Tongue (tissue), 2 donors: ENCODE measurements around the gene MYT1. TPM values are rescaled to one million over a fixed set of nuclear protein-coding genes. Genes with fewer than 3 reads are reported as not detected.

Source experiments
- DNase-seq: peaks from one replicate; pipeline ENCODE4 v3.0.0-alpha.2; 2015
- total RNA-seq: library from RNA; depleted of rRNA; stranded (reverse); fragments of >200 nt; gene quantifications from one replicate; pipeline ENCODE4 v1.2.3, GENCODE V29; 2014

Gene MYT1
- total RNA-seq, 1 donor from 2014 or later: 0.31 TPM

- DNase-seq: no peak
Observed at GRCh38 chr20:64193058-64193457, 28.8 kb downstream of the MYT1 start.

GRCh38 chr20:64194269-64194668 lies 30.0 kb downstream of the MYT1 start:
- no peak for DNase-seq

GRCh38 chr20:64196309-64196708 lies 32.1 kb downstream of the MYT1 start:
- no peak for DNase-seq

- DNase-seq: no peak
Observed at GRCh38 chr20:64196847-64197306, 32.6 kb downstream of the MYT1 start.

GRCh38 chr20:64198347-64198746 lies 34.1 kb downstream of the MYT1 start:
- DNase-seq: no peak

- no peak for DNase-seq
Observed at GRCh38 chr20:64199395-64199794, 35.1 kb downstream of the MYT1 start.

- no peak for DNase-seq
Observed at GRCh38 chr20:64200740-64201139, 36.5 kb downstream of the MYT1 start.

GRCh38 chr20:64201653-64202052 lies 37.4 kb downstream of the MYT1 start:
- no peak for DNase-seq

- DNase-seq: peak; percentile 26
Observed at GRCh38 chr20:64203037-64203777, 39.0 kb downstream of the MYT1 start.

- peak; percentile 26 for DNase-seq
Observed at GRCh38 chr20:64205611-64206026, 41.4 kb downstream of the MYT1 start.

GRCh38 chr20:64206614-64207013 lies 42.4 kb downstream of the MYT1 start:
- no peak for DNase-seq

GRCh38 chr20:64207641-64208590 lies 43.7 kb downstream of the MYT1 start:
- DNase-seq: no peak

- no peak for DNase-seq
Observed at GRCh38 chr20:64209148-64209547, 44.9 kb downstream of the MYT1 start.

- no peak for DNase-seq
Observed at GRCh38 chr20:64210656-64211369, 46.6 kb downstream of the MYT1 start.

- DNase-seq: no peak
Observed at GRCh38 chr20:64211874-64212658, 47.8 kb downstream of the MYT1 start.

GRCh38 chr20:64212755-64213154 lies 48.5 kb downstream of the MYT1 start:
- peak; percentile 78 for DNase-seq

GRCh38 chr20:64214113-64214512 lies 49.9 kb downstream of the MYT1 start:
- no peak for DNase-seq

- no peak for DNase-seq
Observed at GRCh38 chr20:64214952-64215351, 50.7 kb downstream of the MYT1 start.

GRCh38 chr20:64216036-64216435 lies 51.8 kb downstream of the MYT1 start:
- no peak for DNase-seq

GRCh38 chr20:64216910-64217309 lies 52.7 kb downstream of the MYT1 start:
- DNase-seq: no peak

- DNase-seq: peak; percentile 50
Observed at GRCh38 chr20:64217539-64218221, 53.4 kb downstream of the MYT1 start.
